Uterus (tissue), 2 donors: ENCODE results near the gene RALA.

ENCODE experiments used
- POLR2A ChIP-seq, 2 donors: fragments of 450-650 bp; IDR thresholded peaks; one replicate each; pipeline ENCODE4 v1.6.1; 2016; ENCODE audit warnings: antibody characterized with exemption in 2 of 2, mild to moderate bottlenecking in 1 of 2, moderate library complexity in 1 of 2
- TF ChIP-seq, protein P1 (sequence below), 4 experiments: fragments of 200-600 bp in 2 of 4; fragments of 450-650 bp in 2 of 4; sonication (generic) in 2 of 4; IDR thresholded peaks; one replicate each; pipeline ENCODE4 v1.5.1; 2016 to 2019; ENCODE audit warnings: antibody characterized with exemption in 4 of 4, mild to moderate bottlenecking in 2 of 4, moderate library complexity in 1 of 4

DNA sequence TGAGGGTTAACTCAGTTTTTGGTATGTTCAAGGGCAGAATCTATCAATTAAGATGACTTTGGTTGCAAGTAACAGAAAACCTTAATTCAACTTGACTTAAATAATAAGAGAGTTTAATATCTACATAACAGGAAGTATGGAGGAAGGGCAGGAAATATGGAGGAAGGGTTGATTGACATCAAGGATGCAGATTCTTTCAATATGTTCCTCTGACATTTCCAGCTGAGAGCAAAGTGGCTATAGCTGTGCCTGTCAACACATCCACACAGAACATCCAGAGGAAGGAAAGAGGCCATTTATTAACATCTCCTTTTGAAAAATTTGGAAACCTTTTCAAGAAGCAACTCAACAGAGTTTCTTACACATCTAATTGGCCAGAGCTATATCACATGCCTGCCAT is 19.4 kb upstream of the RALA start:
- TF ChIP-seq POLR2A (IDR thresholded peaks at IDR 0.05), result no peak
- TF ChIP-seq, protein P1, sequence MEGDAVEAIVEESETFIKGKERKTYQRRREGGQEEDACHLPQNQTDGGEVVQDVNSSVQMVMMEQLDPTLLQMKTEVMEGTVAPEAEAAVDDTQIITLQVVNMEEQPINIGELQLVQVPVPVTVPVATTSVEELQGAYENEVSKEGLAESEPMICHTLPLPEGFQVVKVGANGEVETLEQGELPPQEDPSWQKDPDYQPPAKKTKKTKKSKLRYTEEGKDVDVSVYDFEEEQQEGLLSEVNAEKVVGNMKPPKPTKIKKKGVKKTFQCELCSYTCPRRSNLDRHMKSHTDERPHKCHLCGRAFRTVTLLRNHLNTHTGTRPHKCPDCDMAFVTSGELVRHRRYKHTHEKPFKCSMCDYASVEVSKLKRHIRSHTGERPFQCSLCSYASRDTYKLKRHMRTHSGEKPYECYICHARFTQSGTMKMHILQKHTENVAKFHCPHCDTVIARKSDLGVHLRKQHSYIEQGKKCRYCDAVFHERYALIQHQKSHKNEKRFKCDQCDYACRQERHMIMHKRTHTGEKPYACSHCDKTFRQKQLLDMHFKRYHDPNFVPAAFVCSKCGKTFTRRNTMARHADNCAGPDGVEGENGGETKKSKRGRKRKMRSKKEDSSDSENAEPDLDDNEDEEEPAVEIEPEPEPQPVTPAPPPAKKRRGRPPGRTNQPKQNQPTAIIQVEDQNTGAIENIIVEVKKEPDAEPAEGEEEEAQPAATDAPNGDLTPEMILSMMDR (IDR thresholded peaks at IDR 0.05), result no peak
